A549 treated with dexamethasone at 1 μM for 4 hours (cell line): ENCODE results near the gene WNT5B. TPM values are rescaled to one million over a fixed set of nuclear protein-coding genes. Genes with fewer than 3 reads are reported as not detected.

Experiments
- total RNA-seq: library from RNA; stranded (reverse); fragments of 200-300 nt; extraction: Qiagen RNA extraction; gene quantifications from 5 replicates; pipeline ENCODE4 v1.2.3, GENCODE V29; 2022

Gene WNT5B
- total RNA-seq: 2.0 to 3.6 TPM (median 2.8 TPM) in 5 replicates

DNA sequence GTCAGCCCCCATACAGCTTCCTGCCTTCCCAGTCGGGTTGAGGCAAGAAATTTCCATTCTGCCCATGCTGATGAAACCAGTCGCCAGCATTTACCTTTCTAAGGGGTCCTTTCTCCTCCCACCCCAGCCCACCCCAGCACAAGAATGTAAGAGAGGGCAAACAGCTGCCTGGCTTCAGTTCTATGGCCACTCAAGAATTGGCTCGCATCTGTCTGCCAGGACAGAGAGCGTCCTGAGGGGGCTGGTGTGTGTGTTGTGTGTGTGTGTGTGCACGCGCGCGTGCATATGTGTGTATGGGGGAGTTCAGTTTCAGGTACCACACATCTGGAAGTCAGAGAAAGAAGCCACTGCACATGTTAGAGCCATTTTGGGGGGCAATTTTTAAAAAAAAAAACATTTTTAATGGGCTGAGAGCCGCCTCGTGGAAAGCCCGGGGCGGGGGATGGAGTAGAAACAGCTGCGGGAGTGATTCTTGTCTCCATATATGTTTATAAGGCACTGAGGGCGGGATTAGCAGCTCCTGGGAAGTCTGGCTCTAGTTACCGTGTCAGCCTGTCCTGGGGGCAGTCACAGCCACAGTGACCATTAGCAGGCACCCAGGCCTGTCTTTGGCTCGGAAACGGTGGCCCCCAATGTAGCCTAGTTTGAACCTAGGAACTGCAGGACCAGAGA is at the start of gene WNT5B:
TSS of gene WNT5B (plus strand) at position 566 of the 672 bp plus-strand sequence. CDS start 2,124 bp downstream, outside the sequence.

DNA sequence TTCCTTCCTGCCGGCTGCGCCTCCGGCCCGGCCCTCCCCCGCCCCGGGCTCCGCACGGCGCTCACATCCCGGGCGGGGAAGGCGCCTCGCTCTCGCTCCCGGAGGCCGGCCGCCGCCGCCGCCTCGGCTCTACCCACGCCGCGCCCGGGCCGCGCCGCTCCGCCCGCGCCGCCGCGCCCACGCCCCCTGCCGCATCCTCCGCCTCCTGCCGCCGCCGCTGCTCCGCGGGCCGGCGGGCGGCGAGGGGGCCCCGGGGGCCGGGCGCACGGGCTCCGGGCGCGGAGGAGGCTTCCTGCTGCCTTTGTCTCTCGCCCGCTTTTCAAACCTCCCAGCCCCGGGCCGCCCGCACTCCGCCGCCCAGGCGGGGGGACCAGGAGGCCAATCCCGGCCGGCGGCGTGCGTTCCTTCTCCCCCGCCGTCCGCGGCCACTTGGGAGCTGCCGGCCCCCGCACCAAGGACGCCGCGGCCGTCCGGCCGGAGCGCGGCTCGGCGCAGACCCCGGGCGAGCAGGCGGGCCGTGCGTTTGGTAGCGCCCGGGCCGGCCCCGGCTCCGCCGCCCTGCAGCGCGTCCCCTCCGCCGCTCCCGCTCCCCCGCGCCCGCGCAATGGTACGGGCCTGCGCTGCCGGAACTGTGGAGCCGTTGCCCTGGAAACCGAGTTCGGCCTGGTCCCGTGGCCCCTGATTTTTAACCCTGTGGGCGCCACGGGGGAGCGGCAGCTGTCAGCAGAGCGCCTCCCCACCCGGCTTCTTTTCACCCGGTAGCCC is 34.6 kb upstream of the WNT5B start, which contains the start of gene FBXL14:
TSS of gene FBXL14 (minus strand) at position 321 of the 765 bp plus-strand sequence. CDS start 515 bp downstream, outside the sequence.

DNA sequence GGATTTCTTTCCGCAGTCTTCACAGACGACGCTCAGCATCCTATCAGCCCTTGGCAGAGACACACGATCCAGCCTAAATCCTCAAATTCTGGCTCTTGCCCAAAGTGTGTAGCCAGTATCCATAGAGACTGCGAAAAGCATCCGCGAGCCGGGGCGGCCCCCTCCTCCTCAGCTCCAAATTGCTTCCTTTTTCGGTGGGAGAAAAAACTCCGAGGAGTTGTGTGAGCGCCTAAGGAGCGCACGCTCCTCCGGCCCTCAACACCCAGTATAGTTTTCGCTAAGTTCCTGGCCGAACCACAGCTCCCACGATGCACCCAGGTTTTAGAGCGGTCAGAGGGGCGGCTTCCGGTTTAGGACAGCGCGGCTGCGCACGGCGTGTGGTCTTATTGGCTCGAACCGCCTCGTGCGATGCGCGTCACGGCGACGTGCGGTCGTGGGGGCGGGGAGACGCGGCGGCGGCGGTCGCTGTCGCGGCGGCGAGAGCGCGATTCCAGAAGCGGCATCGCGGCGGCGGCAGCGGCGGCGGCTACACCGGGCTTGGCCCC is 61.6 kb downstream of the WNT5B start, which contains the start of gene ADIPOR2:
TSS of gene ADIPOR2 (plus strand) at position 493 of the 545 bp plus-strand sequence. CDS start 63,274 bp downstream, outside the sequence.

Other genes with a start within 250 kb of the WNT5B start
- 7.4 to 12.5 TPM (median 11.0 TPM) in 5 replicates for gene FBXL14, start 34.6 kb upstream of the WNT5B start, total RNA-seq
- gene ADIPOR2, start 61.8 kb downstream of the WNT5B start, total RNA-seq: 62.0 to 71.4 TPM (median 67.8 TPM) in 5 replicates
- gene LRTM2, start 191.3 kb downstream of the WNT5B start, total RNA-seq: 0.05 to 0.15 TPM (median 0.06 TPM) in 3 of 5 replicates, not detected in the others